Psoas muscle (tissue), 8 donors: Measurements from ENCODE around the gene TTC5. TPM values are rescaled to one million over a fixed set of nuclear protein-coding genes. Genes with fewer than 3 reads are reported as not detected.

ENCODE experiments used
- ATAC-seq, 4 donors: fragments of 200-7000 bp; cut with Tn5 transposase; one replicate each; pipeline ENCODE4 v1.9.1; 2020; ENCODE audit warnings: moderate library complexity in 3 of 4, mild to moderate bottlenecking in 2 of 4
- DNase-seq, 2 donors: peaks; one replicate each; pipeline ENCODE4 v3.0.0-alpha.2; 2020
- H3K27ac ChIP-seq: fragments of 200-600 bp; one replicate; pipeline ENCODE4 v1.8.0; 2022
- H3K27me3 ChIP-seq, 3 donors: fragments of 200-600 bp in 1 of 3; one replicate each; pipeline versions ENCODE4 v1.6.1 to v1.8.0; 2013 to 2022; ENCODE audit warnings: low read length in 2 of 3, mild to moderate bottlenecking in 2 of 3, moderate library complexity in 1 of 3; ENCODE audit not compliant: insufficient read depth in 3 of 3
- H3K36me3 ChIP-seq, 2 donors: fragments of 200-600 bp in 1 of 2; one replicate each; pipeline versions ENCODE4 v1.6.1 to v1.8.0; 2013 to 2022; ENCODE audit warnings: low read depth in 1 of 2, mild to moderate bottlenecking in 1 of 2, moderate library complexity in 1 of 2; ENCODE audit not compliant: insufficient read depth in 1 of 2
- H3K4me1 ChIP-seq: fragments of 200-600 bp; one replicate; pipeline ENCODE4 v1.8.0; 2022
- H3K4me3 ChIP-seq: fragments of 200-600 bp; one replicate; pipeline ENCODE4 v1.8.0; 2022; ENCODE audit warnings: mild to moderate bottlenecking
- H3K9me3 ChIP-seq: fragments of 200-600 bp; one replicate; pipeline ENCODE4 v1.8.0; 2022
- WGBS, 3 donors: extraction: QIAGEN DNeasy Blood & Tissue Kit; methylation state at CpG; one replicate each; pipeline versions ENCODE4 v1.1.6 to v1.1.7; 2013; 5-methylcytosine and 5-hydroxymethylcytosine counted together
- intact Hi-C, 2 donors: fragments of 100-400 bp; cut with DNase I; formaldehyde crosslinking; loops; one replicate each; pipeline versions ENCODE4 v1.11.0 to v1.14.2; 2022
- long read RNA-seq, 2 donors: library from polyadenylated mRNA; unstranded; transcript quantifications; one replicate each; pipeline ENCODE4 v2.0.0, GENCODE V29; 2021
- polyA plus RNA-seq, 3 donors: library from polyadenylated mRNA; stranded (reverse); fragments of 200-250 nt; gene quantifications; one replicate each; pipeline ENCODE4 v1.2.3, GENCODE V29; 2013
- total RNA-seq, 4 donors: library from RNA; stranded (reverse); fragmentation: NEBNext Ultra II Directional in 2 of 4; extraction: Animal tissue kit (Norgen Biotek cat#: 25700) in 2 of 4; gene quantifications; one replicate each; pipeline versions ENCODE4 v1.2.1 to v1.2.4, GENCODE V29; 2021 to 2023
- TF ChIP-seq, protein P1 (sequence below): fragments of 200-600 bp; IDR thresholded peaks from one replicate; pipeline ENCODE4 v1.8.0; 2022; ENCODE audit warnings: antibody characterized with exemption
- donor health status: healthy with polysubstance abuse.
- donor health status: DM: no; HTN: no; CAD: no; lungs with moderate emphysema.
- donor health status: Bipolar disorder and iron deficiency.
- donor health status: healthy.
- donor health status: DM: yes; HTN: yes; CAD: no.
- donor health status: DM: no; HTN: no; CAD: no.
- donor health status: DM: no; HTN: no; CAD: no.
- donor health status: DM: yes; HTN: yes; CAD: no.

Gene TTC5, protein sequence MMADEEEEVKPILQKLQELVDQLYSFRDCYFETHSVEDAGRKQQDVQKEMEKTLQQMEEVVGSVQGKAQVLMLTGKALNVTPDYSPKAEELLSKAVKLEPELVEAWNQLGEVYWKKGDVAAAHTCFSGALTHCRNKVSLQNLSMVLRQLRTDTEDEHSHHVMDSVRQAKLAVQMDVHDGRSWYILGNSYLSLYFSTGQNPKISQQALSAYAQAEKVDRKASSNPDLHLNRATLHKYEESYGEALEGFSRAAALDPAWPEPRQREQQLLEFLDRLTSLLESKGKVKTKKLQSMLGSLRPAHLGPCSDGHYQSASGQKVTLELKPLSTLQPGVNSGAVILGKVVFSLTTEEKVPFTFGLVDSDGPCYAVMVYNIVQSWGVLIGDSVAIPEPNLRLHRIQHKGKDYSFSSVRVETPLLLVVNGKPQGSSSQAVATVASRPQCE
- 10 to 100 TPM in 1 of 4 donors, 1 to 10 TPM in 3; 4.2 to 10.4 (median 7.5) TPM for total RNA-seq
- polyA plus RNA-seq = 1 to 10 TPM; 3.2 to 7.6 (median 3.5) TPM
- long read RNA-seq, donor 1, full-length matches to known transcripts = 4 of 5 reads
- long read RNA-seq, donor 1, partial matches to known transcripts = 0 of 5 reads
- long read RNA-seq, donor 1, other reads (novel, unspliced or antisense) = 1 of 5 reads
- long read RNA-seq, donor 2, full-length matches to known transcripts = 9 of 9 reads
- long read RNA-seq, donor 2, partial matches to known transcripts = 0 of 9 reads
- long read RNA-seq, donor 2, other reads (novel, unspliced or antisense) = 0 of 9 reads

DNA sequence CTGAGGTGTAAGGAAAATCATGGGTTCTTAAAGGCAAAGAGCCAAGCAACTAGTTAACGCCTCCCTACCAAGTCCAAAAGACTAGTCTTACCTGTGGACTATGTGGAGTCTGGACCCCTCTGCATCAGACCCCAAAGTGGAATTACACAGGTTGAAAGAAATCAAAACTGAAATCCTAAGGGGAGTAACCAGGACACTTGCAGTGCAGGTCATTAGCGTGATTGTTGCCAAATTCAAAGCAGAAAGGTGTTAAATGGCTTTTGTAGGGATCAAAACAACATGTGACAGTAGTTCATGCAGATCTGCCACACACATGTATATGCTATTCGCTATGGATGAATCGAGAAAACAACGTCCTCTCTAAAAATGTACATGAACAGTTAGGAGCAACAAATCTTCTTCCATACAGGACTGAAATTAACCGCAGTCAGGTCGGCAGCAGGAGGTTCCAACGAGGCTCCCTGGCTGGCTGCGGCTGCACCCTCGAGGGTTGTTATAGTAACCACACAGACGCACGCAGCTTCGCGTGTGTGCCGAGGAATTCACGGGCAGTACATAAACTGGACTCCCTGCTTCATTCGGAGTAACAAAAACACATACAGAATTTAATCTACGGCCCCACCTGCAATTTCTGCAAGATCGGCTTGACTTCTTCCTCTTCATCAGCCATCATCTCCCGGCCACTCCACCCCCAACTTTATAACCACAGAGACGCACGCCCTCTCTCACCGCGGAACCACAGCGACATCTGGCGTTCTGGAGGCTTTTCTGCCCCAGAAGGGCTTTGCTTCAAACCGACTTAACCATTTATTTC, at the start of gene TTC5:
Gene TTC5, minus strand, starts transcription at position 687 of the 814 bp plus-strand sequence. Its CDS starts 14 bp downstream, at position 673.
- peak; percentile 81 to 91 for DNase-seq
- ATAC-seq = peak; percentile 84 to 100 (median 98)
- intact Hi-C loops = loop anchor here in 1 of 2 donors (1.0 kb wide), 1 partner anchor 306 kb away; no protein-coding TSS in a partner anchor
- Histone ChIP-seq H3K4me3 (peak within 1 kb of the TSS; percentile 90), H3K4me1 (peaks cover 7% of the 10 kb centered on the region), H3K36me3 (peaks cover 3 to 14% of the 10 kb centered on the region in 2 donors), H3K9me3 (no peaks in the 10 kb centered on the region), H3K27me3 (no peaks in the 10 kb centered on the region), H3K27ac (peak within 1 kb of the TSS; percentile 56)
- TF ChIP-seq, protein P1, sequence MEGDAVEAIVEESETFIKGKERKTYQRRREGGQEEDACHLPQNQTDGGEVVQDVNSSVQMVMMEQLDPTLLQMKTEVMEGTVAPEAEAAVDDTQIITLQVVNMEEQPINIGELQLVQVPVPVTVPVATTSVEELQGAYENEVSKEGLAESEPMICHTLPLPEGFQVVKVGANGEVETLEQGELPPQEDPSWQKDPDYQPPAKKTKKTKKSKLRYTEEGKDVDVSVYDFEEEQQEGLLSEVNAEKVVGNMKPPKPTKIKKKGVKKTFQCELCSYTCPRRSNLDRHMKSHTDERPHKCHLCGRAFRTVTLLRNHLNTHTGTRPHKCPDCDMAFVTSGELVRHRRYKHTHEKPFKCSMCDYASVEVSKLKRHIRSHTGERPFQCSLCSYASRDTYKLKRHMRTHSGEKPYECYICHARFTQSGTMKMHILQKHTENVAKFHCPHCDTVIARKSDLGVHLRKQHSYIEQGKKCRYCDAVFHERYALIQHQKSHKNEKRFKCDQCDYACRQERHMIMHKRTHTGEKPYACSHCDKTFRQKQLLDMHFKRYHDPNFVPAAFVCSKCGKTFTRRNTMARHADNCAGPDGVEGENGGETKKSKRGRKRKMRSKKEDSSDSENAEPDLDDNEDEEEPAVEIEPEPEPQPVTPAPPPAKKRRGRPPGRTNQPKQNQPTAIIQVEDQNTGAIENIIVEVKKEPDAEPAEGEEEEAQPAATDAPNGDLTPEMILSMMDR = peak; percentile 85
- 0 to 1% (median 1%) methylated on average over 27 of the region's 27 CpGs for WGBS, 3 donors

DNA sequence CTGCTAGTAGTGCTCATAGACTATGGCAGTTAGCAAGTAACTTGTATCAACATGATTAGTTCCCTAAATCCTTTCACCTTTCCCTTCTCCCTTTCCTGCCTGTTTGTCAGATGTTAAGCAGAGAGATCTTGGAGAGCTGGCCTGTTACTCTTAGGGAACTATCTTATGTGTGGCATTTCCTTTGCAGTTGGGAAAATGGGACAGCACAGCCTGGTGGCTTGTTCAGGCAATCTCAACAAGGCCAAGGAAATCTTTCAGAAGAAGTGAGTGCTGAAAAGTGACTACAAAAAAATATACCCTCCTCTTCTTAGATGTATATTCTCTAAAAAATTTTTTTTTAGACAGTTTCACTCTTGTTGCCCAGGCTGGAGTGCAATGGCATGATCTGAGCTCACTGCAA, 45.1 kb upstream of the TTC5 start:
- Histone ChIP-seq H3K27ac (no peak overlapping the region), H3K4me3 (no peak overlapping the region), H3K4me1 (no peaks in the 10 kb centered on the region), H3K9me3 (no peaks in the 10 kb centered on the region), H3K27me3 (no peaks in the 10 kb centered on the region), H3K36me3 (peaks cover 14 to 99% of the 10 kb centered on the region in 2 donors)
- ATAC-seq = no peak
- intact Hi-C loops = loop anchor here in 1 of 2 donors (5.0 kb wide), 1 partner anchor 41 kb away; no protein-coding TSS in a partner anchor
- TF ChIP-seq, protein P1 = no peak
- DNase-seq = no peak

DNA sequence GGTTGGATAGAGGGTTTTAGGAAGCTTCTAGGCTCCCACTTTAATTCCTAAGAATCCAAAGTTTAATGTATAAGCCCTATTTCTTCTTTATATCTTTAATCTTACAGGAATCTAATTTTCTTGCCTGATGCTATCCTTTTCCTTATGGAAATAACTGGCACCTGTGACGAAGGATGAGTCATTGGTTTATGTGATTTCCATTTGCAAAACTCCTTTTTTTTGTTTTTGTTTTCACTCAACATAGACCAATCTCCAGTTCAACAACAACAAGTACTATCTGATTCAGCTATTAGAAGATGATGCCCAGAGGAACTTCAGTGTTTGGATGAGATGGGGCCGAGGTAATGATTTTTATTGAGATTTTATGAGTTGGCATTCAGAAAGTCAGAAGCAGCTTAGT, 44.5 kb upstream of the TTC5 start:
- 88 to 95% (median 95%) methylated on average over 2 of the region's 2 CpGs for WGBS, 3 donors
- TF ChIP-seq, protein P1 = no peak
- ATAC-seq (no peak), DNase-seq (no peak)
- Histone ChIP-seq H3K4me3 (no peak overlapping the region), H3K36me3 (peaks cover 11 to 99% of the 10 kb centered on the region in 2 donors), H3K4me1 (no peaks in the 10 kb centered on the region), H3K27me3 (no peaks in the 10 kb centered on the region), H3K9me3 (no peaks in the 10 kb centered on the region), H3K27ac (no peak overlapping the region)
- intact Hi-C loops = loop anchor here in 1 of 2 donors (5.0 kb wide), 1 partner anchor 42 kb away; no protein-coding TSS in a partner anchor

DNA sequence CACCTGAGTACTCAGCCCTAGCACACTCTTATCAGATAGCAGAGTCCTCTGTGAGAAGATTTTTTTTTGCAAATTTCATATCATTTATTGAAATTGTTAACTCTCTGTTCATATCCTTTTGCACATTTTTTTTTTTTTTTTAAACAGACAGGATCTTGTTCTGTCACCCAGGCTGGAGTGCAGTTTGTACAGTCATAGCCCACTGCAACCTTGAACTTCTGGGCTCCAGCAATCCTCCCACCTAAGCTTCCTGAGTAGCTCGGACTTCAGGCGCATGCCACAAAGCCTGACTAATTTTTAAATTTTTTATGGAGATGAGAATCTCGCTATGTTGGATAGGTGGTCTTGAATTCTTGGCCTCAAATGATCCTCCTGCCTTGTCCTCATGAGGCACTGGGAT, 42.0 kb upstream of the TTC5 start:
- H3K36me3 ChIP-seq = peaks cover 4 to 79% of the 10 kb centered on the region in 2 donors
- no peaks in the 10 kb centered on the region for H3K27me3 ChIP-seq
- ATAC-seq = no peak
- no peaks in the 10 kb centered on the region for H3K9me3 ChIP-seq
- intact Hi-C loops = loop anchor here (5.0 kb wide), 1 partner anchor 60 kb away; no protein-coding TSS in a partner anchor
- WGBS, 3 donors = 82 to 93% (median 89%) methylated on average over 3 of the region's 3 CpGs
- TF ChIP-seq, protein P1 = no peak
- no peak overlapping the region for H3K27ac ChIP-seq
- no peak for DNase-seq
- no peak overlapping the region for H3K4me3 ChIP-seq
- peaks cover 4% of the 10 kb centered on the region for H3K4me1 ChIP-seq
